ENCODE data around the gene CAMTA1.

The CAMTA1 gene

GRCh38 chr1:7219031-7219430 is 433.8 kb downstream of the CAMTA1 start:
- no peaks in the 10 kb centered on the region for H3K4me1 ChIP-seq (ENCODE audit: control insufficient read depth, insufficient read depth, low read length)
- TF ChIP-seq ZNF155 (tag by site-specific recombination; IDR thresholded peaks at IDR 0.05) (no peak), ZNF335 (tag by site-specific recombination; conservative IDR thresholded peaks at IDR 0.05) (peak; percentile 8; the same call in 1 of the 2 replicates)
- TF ChIP-seq, protein P1, sequence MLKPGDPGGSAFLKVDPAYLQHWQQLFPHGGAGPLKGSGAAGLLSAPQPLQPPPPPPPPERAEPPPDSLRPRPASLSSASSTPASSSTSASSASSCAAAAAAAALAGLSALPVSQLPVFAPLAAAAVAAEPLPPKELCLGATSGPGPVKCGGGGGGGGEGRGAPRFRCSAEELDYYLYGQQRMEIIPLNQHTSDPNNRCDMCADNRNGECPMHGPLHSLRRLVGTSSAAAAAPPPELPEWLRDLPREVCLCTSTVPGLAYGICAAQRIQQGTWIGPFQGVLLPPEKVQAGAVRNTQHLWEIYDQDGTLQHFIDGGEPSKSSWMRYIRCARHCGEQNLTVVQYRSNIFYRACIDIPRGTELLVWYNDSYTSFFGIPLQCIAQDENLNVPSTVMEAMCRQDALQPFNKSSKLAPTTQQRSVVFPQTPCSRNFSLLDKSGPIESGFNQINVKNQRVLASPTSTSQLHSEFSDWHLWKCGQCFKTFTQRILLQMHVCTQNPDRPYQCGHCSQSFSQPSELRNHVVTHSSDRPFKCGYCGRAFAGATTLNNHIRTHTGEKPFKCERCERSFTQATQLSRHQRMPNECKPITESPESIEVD (tag by site-specific recombination; IDR thresholded peaks at IDR 0.05) = no peak
- TF ChIP-seq, protein P2, sequence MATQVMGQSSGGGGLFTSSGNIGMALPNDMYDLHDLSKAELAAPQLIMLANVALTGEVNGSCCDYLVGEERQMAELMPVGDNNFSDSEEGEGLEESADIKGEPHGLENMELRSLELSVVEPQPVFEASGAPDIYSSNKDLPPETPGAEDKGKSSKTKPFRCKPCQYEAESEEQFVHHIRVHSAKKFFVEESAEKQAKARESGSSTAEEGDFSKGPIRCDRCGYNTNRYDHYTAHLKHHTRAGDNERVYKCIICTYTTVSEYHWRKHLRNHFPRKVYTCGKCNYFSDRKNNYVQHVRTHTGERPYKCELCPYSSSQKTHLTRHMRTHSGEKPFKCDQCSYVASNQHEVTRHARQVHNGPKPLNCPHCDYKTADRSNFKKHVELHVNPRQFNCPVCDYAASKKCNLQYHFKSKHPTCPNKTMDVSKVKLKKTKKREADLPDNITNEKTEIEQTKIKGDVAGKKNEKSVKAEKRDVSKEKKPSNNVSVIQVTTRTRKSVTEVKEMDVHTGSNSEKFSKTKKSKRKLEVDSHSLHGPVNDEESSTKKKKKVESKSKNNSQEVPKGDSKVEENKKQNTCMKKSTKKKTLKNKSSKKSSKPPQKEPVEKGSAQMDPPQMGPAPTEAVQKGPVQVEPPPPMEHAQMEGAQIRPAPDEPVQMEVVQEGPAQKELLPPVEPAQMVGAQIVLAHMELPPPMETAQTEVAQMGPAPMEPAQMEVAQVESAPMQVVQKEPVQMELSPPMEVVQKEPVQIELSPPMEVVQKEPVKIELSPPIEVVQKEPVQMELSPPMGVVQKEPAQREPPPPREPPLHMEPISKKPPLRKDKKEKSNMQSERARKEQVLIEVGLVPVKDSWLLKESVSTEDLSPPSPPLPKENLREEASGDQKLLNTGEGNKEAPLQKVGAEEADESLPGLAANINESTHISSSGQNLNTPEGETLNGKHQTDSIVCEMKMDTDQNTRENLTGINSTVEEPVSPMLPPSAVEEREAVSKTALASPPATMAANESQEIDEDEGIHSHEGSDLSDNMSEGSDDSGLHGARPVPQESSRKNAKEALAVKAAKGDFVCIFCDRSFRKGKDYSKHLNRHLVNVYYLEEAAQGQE (tag by site-specific recombination; IDR thresholded peaks at IDR 0.05) = no peak
- CTCF ChIA-PET = interaction anchor here (0.8 to 2.4 kb wide), 5 partner anchors 12 to 572 kb away, joined by 3 to 13 read pairs (median 6); no protein-coding TSS in a partner anchor
- no peaks in the 10 kb centered on the region for H3K9me3 ChIP-seq (ENCODE audit: control insufficient read depth, insufficient read depth, low read depth, low read length)
- no peak overlapping the region for H3K27ac ChIP-seq (ENCODE audit: extremely low read depth, low read depth, low read length)
- POLR2A ChIA-PET = no interaction called here
- H3K4me3 ChIP-seq (ENCODE audit: low read depth, low read length) = no peak overlapping the region
- H3K36me3 ChIP-seq (ENCODE audit: control insufficient read depth in 2 of 2, insufficient read depth in 1 of 2, low read length in 2 of 2) = no peaks in the 10 kb centered on the region

DNA sequence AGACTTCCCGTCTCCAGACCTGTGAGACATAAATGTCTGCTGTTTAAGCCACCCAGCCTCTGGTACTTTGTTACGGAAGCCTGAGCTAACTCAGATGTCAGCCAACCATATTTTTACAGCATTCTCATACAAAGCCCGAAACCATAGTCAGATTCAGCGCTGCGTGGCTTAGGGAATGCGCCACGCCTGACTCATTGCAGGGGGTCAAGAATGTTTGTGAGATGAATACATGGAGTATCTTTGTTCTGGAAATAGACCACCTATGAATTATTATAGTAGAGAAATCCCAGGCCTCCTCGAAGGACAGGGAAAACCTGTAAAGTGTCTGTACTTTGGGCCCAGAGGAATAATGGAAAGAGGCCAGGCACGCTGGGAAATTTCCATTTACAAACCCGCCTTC is 434.8 kb downstream of the CAMTA1 start:
- Histone ChIP-seq H3K9me3 (ENCODE audit: control insufficient read depth, insufficient read depth, low read depth, low read length) (no peaks in the 10 kb centered on the region), H3K36me3 (ENCODE audit: control insufficient read depth in 2 of 2, insufficient read depth in 1 of 2, low read length in 2 of 2) (no peaks in the 10 kb centered on the region), H3K27ac (ENCODE audit: extremely low read depth, low read depth, low read length) (no peak overlapping the region), H3K4me3 (ENCODE audit: low read depth, low read length) (no peak overlapping the region), H3K4me1 (ENCODE audit: control insufficient read depth, insufficient read depth, low read length) (no peaks in the 10 kb centered on the region)
- POLR2A ChIA-PET = interaction anchor here (0.6 kb wide), 1 partner anchor 435 kb away, joined by 3 read pairs; no protein-coding TSS in a partner anchor
- CTCF ChIA-PET = interaction anchor here (0.6 to 2.2 kb wide), 4 partner anchors 13 to 500 kb away, joined by 3 to 6 read pairs (median 4); no protein-coding TSS in a partner anchor
- TF ChIP-seq SETDB1 (IDR thresholded peaks at IDR 0.05; ENCODE audit: insufficient read length, low read length) (no peak), OSR2 (tag by site-specific recombination; IDR thresholded peaks at IDR 0.05) (no peak), ZNF394 (tag by site-specific recombination; IDR thresholded peaks at IDR 0.05; ENCODE audit: borderline replicate concordance) (no peak), GLIS1 (tag by site-specific recombination; IDR thresholded peaks at IDR 0.05) (no peak), MEIS1 (CRISPR knock-in tag; IDR thresholded peaks at IDR 0.05; ENCODE audit: borderline replicate concordance) (no peak), ZNF530 (tag by site-specific recombination; IDR thresholded peaks at IDR 0.05; ENCODE audit: low read depth) (no peak), ZNF112 (tag by site-specific recombination; IDR thresholded peaks at IDR 0.05) (no peak), BCL11A (tag by site-specific recombination; IDR thresholded peaks at IDR 0.05; ENCODE audit: low read depth) (no peak), ZNF623 (tag by site-specific recombination; IDR thresholded peaks at IDR 0.05) (no peak), ZNF292 (tag by site-specific recombination; IDR thresholded peaks at IDR 0.05; ENCODE audit: borderline replicate concordance, low read depth) (no peak)

GRCh38 chr1:7220712-7221252 is 435.5 kb downstream of the CAMTA1 start:
- no peak overlapping the region for H3K27ac ChIP-seq (ENCODE audit: extremely low read depth, low read depth, low read length)
- no peaks in the 10 kb centered on the region for H3K36me3 ChIP-seq (ENCODE audit: control insufficient read depth in 2 of 2, insufficient read depth in 1 of 2, low read length in 2 of 2)
- no peak overlapping the region for H3K4me3 ChIP-seq (ENCODE audit: low read depth, low read length)
- ChIA-PET POLR2A (no interaction called here), CTCF (interaction anchor here (0.6 to 2.2 kb wide), 5 partner anchors 13 to 501 kb away, joined by 3 to 6 read pairs (median 5); no protein-coding TSS in a partner anchor)
- no peak for TF ChIP-seq ZNF776 (tag by site-specific recombination; IDR thresholded peaks at IDR 0.05; ENCODE audit: borderline replicate concordance)
- no peak for TF ChIP-seq ZNF280C (tag by site-specific recombination; IDR thresholded peaks at IDR 0.05)
- TF ChIP-seq ZNF580 (tag by site-specific recombination; IDR thresholded peaks at IDR 0.05) = no peak
- no peaks in the 10 kb centered on the region for H3K4me1 ChIP-seq (ENCODE audit: control insufficient read depth, insufficient read depth, low read length)
- H3K9me3 ChIP-seq (ENCODE audit: control insufficient read depth, insufficient read depth, low read depth, low read length) = no peaks in the 10 kb centered on the region

Data from HEK293 (cell line).